ENCODE measurements around the gene SEC22A. TPM values are rescaled to one million over a fixed set of nuclear protein-coding genes. Genes with fewer than 3 reads are reported as not detected.

The SEC22A gene
- total RNA-seq, 1 experiment from 2014 or later = 46.3 TPM

GRCh38 chr3:123317716-123318115 lies 116.0 kb downstream of the SEC22A start:
- no peaks in the 10 kb centered on the region for H3K36me3 ChIP-seq (ENCODE audit: insufficient read depth, low read length)
- no peaks in the 10 kb centered on the region for H3K4me1 ChIP-seq (ENCODE audit: low read length)
- H3K4me3 ChIP-seq (ENCODE audit: low read length) = no peak overlapping the region
- H3K9me2 ChIP-seq (replicated peaks; ENCODE audit: insufficient read depth, low read length) = no peaks in the 10 kb centered on the region
- H2AFZ ChIP-seq (ENCODE audit: low read length) = no peak overlapping the region
- no peak overlapping the region for H3K4me2 ChIP-seq (ENCODE audit: low read depth, low read length, poor library complexity, severe bottlenecking)
- no peaks in the 10 kb centered on the region for H3K27me3 ChIP-seq (ENCODE audit: low read length)
- H4K20me1 ChIP-seq (ENCODE audit: insufficient read depth, low read depth, low read length) = no peaks in the 10 kb centered on the region
- H3K9me3 ChIP-seq (ENCODE audit: low read length) = no peaks in the 10 kb centered on the region
- no peak overlapping the region for H3K9ac ChIP-seq (ENCODE audit: low read length)
- H3K79me2 ChIP-seq (ENCODE audit: low read length) = no peaks in the 10 kb centered on the region
- DNase-seq = no peak
- no peak overlapping the region for H3K27ac ChIP-seq (ENCODE audit: low read length)

- no peaks in the 10 kb centered on the region for H3K79me2 ChIP-seq (ENCODE audit: low read length)
- H3K27me3 ChIP-seq (ENCODE audit: low read length) = no peaks in the 10 kb centered on the region
- no peak overlapping the region for H2AFZ ChIP-seq (ENCODE audit: low read length)
- no peaks in the 10 kb centered on the region for H3K9me2 ChIP-seq (replicated peaks; ENCODE audit: insufficient read depth, low read length)
- DNase-seq = no peak
- H3K27ac ChIP-seq (ENCODE audit: low read length) = no peak overlapping the region
- no peaks in the 10 kb centered on the region for H3K36me3 ChIP-seq (ENCODE audit: insufficient read depth, low read length)
- H3K4me1 ChIP-seq (ENCODE audit: low read length) = no peaks in the 10 kb centered on the region
- no peaks in the 10 kb centered on the region for H3K9me3 ChIP-seq (ENCODE audit: low read length)
- H3K4me3 ChIP-seq (ENCODE audit: low read length) = no peak overlapping the region
- no peaks in the 10 kb centered on the region for H4K20me1 ChIP-seq (ENCODE audit: insufficient read depth, low read depth, low read length)
- H3K9ac ChIP-seq (ENCODE audit: low read length) = no peak overlapping the region
- H3K4me2 ChIP-seq (ENCODE audit: low read depth, low read length, poor library complexity, severe bottlenecking) = no peak overlapping the region
Measured at GRCh38 chr3:123318374-123318773, 116.6 kb downstream of the SEC22A start.

GRCh38 chr3:123319760-123320159 lies 118.0 kb downstream of the SEC22A start:
- no peak overlapping the region for H3K27ac ChIP-seq (ENCODE audit: low read length)
- DNase-seq = no peak
- H3K4me2 ChIP-seq (ENCODE audit: low read depth, low read length, poor library complexity, severe bottlenecking) = no peak overlapping the region
- H3K9me2 ChIP-seq (replicated peaks; ENCODE audit: insufficient read depth, low read length) = no peaks in the 10 kb centered on the region
- no peaks in the 10 kb centered on the region for H4K20me1 ChIP-seq (ENCODE audit: insufficient read depth, low read depth, low read length)
- no peak overlapping the region for H2AFZ ChIP-seq (ENCODE audit: low read length)
- no peaks in the 10 kb centered on the region for H3K4me1 ChIP-seq (ENCODE audit: low read length)
- H3K9me3 ChIP-seq (ENCODE audit: low read length) = no peaks in the 10 kb centered on the region
- H3K4me3 ChIP-seq (ENCODE audit: low read length) = no peak overlapping the region
- no peaks in the 10 kb centered on the region for H3K36me3 ChIP-seq (ENCODE audit: insufficient read depth, low read length)
- H3K27me3 ChIP-seq (ENCODE audit: low read length) = no peaks in the 10 kb centered on the region
- no peak overlapping the region for H3K9ac ChIP-seq (ENCODE audit: low read length)
- H3K79me2 ChIP-seq (ENCODE audit: low read length) = no peaks in the 10 kb centered on the region

GRCh38 chr3:123320221-123320620 lies 118.5 kb downstream of the SEC22A start:
- Histone ChIP-seq H3K36me3 (ENCODE audit: insufficient read depth, low read length) (no peaks in the 10 kb centered on the region), H3K9ac (ENCODE audit: low read length) (no peak overlapping the region), H3K79me2 (ENCODE audit: low read length) (no peaks in the 10 kb centered on the region), H4K20me1 (ENCODE audit: insufficient read depth, low read depth, low read length) (no peaks in the 10 kb centered on the region), H3K4me1 (ENCODE audit: low read length) (no peaks in the 10 kb centered on the region), H3K4me3 (ENCODE audit: low read length) (no peak overlapping the region), H3K4me2 (ENCODE audit: low read depth, low read length, poor library complexity, severe bottlenecking) (no peak overlapping the region), H3K27ac (ENCODE audit: low read length) (no peak overlapping the region), H3K9me3 (ENCODE audit: low read length) (no peaks in the 10 kb centered on the region), H2AFZ (ENCODE audit: low read length) (no peak overlapping the region), H3K9me2 (replicated peaks; ENCODE audit: insufficient read depth, low read length) (no peaks in the 10 kb centered on the region), H3K27me3 (ENCODE audit: low read length) (no peaks in the 10 kb centered on the region)
- DNase-seq = no peak

GRCh38 chr3:123321806-123322205 lies 120.1 kb downstream of the SEC22A start:
- H3K9me3 ChIP-seq (ENCODE audit: low read length) = no peaks in the 10 kb centered on the region
- H3K36me3 ChIP-seq (ENCODE audit: insufficient read depth, low read length) = no peaks in the 10 kb centered on the region
- no peaks in the 10 kb centered on the region for H4K20me1 ChIP-seq (ENCODE audit: insufficient read depth, low read depth, low read length)
- no peak overlapping the region for H3K4me3 ChIP-seq (ENCODE audit: low read length)
- no peaks in the 10 kb centered on the region for H3K27me3 ChIP-seq (ENCODE audit: low read length)
- no peaks in the 10 kb centered on the region for H3K79me2 ChIP-seq (ENCODE audit: low read length)
- H3K9me2 ChIP-seq (replicated peaks; ENCODE audit: insufficient read depth, low read length) = no peaks in the 10 kb centered on the region
- no peaks in the 10 kb centered on the region for H3K4me1 ChIP-seq (ENCODE audit: low read length)
- no peak overlapping the region for H3K9ac ChIP-seq (ENCODE audit: low read length)
- no peak overlapping the region for H2AFZ ChIP-seq (ENCODE audit: low read length)
- no peak overlapping the region for H3K27ac ChIP-seq (ENCODE audit: low read length)
- no peak for DNase-seq
- no peak overlapping the region for H3K4me2 ChIP-seq (ENCODE audit: low read depth, low read length, poor library complexity, severe bottlenecking)

GRCh38 chr3:123322866-123323265 lies 121.1 kb downstream of the SEC22A start:
- Histone ChIP-seq H3K4me1 (ENCODE audit: low read length) (no peaks in the 10 kb centered on the region), H3K27ac (ENCODE audit: low read length) (no peak overlapping the region), H3K79me2 (ENCODE audit: low read length) (no peaks in the 10 kb centered on the region), H3K9me2 (replicated peaks; ENCODE audit: insufficient read depth, low read length) (no peaks in the 10 kb centered on the region), H3K36me3 (ENCODE audit: insufficient read depth, low read length) (no peaks in the 10 kb centered on the region), H3K4me2 (ENCODE audit: low read depth, low read length, poor library complexity, severe bottlenecking) (no peak overlapping the region), H3K9me3 (ENCODE audit: low read length) (no peaks in the 10 kb centered on the region), H3K27me3 (ENCODE audit: low read length) (no peaks in the 10 kb centered on the region), H4K20me1 (ENCODE audit: insufficient read depth, low read depth, low read length) (no peaks in the 10 kb centered on the region), H2AFZ (ENCODE audit: low read length) (no peak overlapping the region), H3K9ac (ENCODE audit: low read length) (no peak overlapping the region), H3K4me3 (ENCODE audit: low read length) (no peak overlapping the region)
- DNase-seq = no peak

Other genes starting within 250 kb of the SEC22A start
- gene SEMA5B, start 174.2 kb upstream of the SEC22A start, total RNA-seq (2014; rRNA removed; shearing (Covaris generic); ENCODE audit: low replicate concordance) = not detected in 2 replicates
- gene PDIA5, start 134.9 kb upstream of the SEC22A start, total RNA-seq (2014; rRNA removed; shearing (Covaris generic); ENCODE audit: low replicate concordance) = 6.3 and 7.9 TPM in 2 replicates
- gene ADCY5, start 247.1 kb downstream of the SEC22A start, total RNA-seq (2014; rRNA removed; shearing (Covaris generic); ENCODE audit: low replicate concordance) = 0.14 TPM in 1 of 2 replicates, not detected in the other